AG09319 (cell line): ENCODE measurements around the gene TP53I11.

Experiments
- DNase-seq: peaks from one replicate; pipeline ENCODE4 v3.0.0-alpha.2; 2010; ENCODE audit warnings: low read depth; ENCODE audit errors: extremely low read depth
- TF ChIP-seq, protein P1 (sequence below): IDR thresholded peaks from 2 replicates; pipeline ENCODE4 v1.5.1; 2011; ENCODE audit warnings: low read depth, mild to moderate bottlenecking, inconsistent platforms, low read length, moderate library complexity

Gene TP53I11

DNA sequence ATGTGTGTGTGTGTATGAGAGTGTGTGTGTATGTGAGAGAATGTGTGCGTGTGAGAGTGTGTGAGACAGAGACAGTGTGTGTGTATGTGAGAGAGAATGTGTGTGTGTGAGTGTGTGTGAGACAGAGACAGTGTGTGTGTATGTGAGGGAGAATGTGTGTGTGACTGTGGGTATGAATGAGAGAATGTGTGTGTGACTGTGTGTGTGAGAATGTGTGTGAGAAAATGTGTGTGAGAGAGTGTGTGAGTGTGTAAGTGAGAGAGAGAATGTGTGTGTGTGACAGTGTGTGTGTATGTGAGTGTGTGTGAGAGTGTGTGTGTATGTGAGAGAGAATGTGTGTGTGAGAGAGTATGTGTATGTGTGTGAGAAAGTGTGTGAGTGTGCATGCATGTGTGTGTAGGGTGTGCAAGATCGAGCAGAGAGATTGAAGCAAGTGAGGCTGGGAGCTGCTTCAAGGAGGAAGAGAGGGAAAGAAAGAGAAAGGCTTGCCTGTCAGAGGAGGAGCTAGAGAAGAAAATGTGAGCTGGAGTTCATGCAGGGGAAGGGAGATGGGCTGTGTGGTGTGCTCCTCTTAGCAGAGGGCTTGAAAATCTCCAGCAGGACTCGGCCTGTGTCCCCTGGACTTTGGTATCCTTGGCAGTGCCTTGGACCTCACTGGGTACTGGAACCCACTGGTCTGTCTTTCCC, 27.7 kb upstream of the TP53I11 start:
- no peak for DNase-seq

DNA sequence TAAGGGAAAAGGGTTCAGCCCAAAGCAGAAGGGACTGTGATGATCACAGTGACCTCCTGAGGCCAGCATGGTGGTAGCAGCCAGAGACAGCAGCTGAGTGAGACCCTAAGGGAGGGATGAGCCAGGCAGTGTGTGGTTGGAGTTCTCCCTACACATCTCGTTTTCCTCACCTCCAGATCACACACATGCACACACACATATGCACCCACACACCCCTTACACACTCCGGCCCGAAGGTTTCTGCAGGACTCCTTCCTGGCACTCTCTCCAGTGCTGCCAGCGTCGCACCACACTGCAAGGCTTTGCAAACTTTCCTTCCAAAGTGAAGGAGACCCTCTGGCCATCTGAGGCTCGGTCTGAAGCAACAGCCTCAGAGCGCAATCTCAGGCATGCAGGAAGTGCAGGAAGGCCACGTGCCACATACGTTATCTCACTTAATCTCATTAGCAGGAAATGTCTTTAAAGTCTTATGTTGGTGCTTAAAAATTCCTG, 26.9 kb upstream of the TP53I11 start:
- no peak for DNase-seq
- TF ChIP-seq, protein P1, sequence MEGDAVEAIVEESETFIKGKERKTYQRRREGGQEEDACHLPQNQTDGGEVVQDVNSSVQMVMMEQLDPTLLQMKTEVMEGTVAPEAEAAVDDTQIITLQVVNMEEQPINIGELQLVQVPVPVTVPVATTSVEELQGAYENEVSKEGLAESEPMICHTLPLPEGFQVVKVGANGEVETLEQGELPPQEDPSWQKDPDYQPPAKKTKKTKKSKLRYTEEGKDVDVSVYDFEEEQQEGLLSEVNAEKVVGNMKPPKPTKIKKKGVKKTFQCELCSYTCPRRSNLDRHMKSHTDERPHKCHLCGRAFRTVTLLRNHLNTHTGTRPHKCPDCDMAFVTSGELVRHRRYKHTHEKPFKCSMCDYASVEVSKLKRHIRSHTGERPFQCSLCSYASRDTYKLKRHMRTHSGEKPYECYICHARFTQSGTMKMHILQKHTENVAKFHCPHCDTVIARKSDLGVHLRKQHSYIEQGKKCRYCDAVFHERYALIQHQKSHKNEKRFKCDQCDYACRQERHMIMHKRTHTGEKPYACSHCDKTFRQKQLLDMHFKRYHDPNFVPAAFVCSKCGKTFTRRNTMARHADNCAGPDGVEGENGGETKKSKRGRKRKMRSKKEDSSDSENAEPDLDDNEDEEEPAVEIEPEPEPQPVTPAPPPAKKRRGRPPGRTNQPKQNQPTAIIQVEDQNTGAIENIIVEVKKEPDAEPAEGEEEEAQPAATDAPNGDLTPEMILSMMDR = peak; percentile 19; the same call in 1 of the 2 replicates

More for the DNA sequence above, 27.7 kb upstream of the TP53I11 start:
- TF ChIP-seq, protein P1 = no peak

DNA sequence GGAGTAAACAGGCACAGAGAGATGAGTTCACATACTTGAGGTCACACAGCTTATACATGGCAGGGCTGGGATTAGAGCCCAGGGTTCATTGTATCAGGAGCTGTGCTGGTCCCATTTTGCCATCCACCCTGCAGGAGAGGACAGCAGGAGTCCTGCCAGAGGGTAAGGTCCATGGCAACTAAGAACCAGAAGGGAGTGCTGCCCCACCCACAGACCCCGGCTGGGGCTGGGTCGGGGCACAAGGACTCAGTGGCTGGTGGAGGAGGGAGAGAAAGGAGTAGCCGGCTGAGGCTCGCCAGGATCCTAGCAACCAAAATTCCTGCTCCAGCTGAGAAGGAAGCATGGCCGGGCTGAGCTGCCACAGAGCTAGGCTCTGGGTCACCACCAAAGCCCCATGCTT, 25.9 kb upstream of the TP53I11 start:
- DNase-seq = no peak
- TF ChIP-seq, protein P1 = no peak

DNA sequence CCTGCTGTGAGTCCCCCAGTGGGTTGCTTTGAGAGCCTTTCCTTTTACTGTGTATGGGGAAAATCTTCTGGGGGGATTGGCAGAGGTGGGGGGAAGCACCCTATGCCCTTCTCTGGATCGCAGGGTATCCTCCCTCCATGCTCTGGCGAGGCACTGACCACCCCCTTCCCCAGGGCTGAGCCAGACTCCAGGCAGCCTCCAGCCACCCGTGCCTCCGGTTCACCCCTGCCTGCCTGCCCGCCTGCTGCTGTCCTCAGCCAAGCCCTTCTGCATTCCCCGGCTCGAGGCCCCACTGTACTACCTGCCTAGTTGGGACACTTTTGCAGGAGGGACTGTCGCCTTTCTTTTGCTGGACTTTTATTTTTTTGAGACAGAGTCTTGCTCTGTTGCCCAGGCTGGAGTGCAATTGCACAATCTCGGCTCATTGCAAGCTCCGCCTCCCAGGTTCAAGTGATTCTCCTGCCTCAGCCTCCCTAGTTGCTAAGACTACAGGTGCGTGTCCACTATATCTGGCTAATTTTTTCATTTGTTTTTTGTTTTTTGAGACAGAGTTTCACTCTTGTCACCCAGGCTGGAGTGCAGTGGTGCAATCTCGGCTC, 23.8 kb upstream of the TP53I11 start:
- DNase-seq = no peak
- TF ChIP-seq, protein P1 = no peak

DNA sequence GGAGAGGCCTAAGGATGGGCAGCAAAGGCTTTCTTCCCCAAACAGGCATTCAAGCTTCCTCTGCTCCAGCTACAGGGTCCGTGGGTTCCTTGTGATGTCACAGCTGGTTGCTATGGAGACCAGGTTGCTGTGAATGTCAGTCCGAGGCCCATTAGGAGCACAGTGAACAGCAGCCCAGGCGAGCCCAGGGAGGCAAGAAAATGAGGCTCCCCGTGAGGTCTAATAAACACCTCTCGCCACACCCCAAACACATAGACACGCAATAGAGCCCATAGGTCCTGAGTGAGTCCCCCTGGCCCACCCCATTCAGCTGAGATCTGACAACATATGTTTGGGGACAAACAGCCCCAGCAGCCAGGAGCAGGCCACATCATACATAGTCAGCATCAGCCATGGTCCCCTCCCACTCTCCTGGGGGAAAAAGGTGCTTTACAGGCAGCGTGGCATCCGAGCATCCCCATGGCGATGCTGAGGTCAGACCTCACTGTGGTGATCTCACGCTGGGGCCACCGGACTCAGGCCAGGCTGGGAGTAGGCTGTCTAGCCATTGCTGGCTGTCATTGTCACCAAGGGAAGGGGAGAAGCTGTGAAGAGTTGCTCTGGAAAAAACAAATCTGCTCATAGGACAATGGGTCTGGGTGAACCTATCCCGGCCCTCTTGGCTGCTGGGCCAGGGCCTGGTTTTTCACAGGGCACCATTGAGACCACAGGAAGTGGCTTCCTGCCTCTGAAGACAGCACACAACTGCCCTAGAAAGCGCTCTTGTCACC, 23.1 kb upstream of the TP53I11 start:
- no peak for DNase-seq
- TF ChIP-seq, protein P1 = no peak

DNA sequence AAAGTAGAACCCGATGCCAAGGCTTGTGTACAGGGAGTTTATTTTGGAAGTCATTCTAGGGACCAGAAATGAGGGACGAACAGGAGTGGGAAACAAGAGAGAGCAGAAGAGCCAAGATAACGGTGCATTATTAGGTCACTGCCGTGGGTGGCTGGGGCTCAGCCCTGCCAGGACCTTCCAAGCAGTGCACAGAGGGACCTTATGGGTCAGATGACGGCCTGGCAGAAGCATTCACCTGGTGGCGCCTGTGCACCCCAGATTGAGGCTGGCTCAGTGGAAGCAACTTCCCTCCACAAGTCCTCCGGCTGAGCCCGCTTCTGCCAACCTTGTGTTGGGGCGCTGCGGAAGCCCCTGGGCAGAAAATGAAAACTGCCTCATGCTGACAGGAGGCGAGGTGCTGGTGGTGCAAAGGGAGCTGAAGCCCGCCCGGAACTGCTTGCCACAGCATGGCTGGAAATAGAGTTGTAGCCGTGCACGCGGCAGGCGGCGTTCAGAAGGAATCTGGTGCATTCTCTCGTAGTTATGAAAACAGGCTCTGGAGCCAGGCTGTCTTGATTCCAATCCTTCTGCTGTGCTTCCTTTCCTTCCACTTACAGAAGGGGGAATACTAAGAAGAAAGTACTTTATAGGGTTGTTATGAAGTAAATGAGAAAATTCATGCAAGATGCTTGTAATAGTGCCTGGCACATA, 22.2 kb upstream of the TP53I11 start:
- TF ChIP-seq, protein P1 = no peak
- no peak for DNase-seq
